Testis (tissue), 5 donors: ENCODE results near the gene SAPCD2. TPM values are rescaled to one million over a fixed set of nuclear protein-coding genes. Genes with fewer than 3 reads are reported as not detected.
A peak's percentile ranks its signal among the peaks of the same experiment; 100 is the strongest.
"Not testable (repeated sequence)": the region's sequence is repeated elsewhere in the genome, so short reads cannot be mapped to it uniquely, and the experiment has no call there.

Experiments
- DNase-seq: peaks from one replicate; pipeline ENCODE4 v3.0.0-alpha.2; 2019
- H3K27ac ChIP-seq, 2 donors: fragments of 200-600 bp; sonication (generic); one replicate each; pipeline ENCODE4 v1.5.1; 2019
- H3K27me3 ChIP-seq: fragments of 200-600 bp; sonication (generic); one replicate; pipeline ENCODE4 v1.5.1; 2019
- H3K36me3 ChIP-seq: fragments of 200-600 bp; sonication (generic); one replicate; pipeline ENCODE4 v1.5.1; 2017; ENCODE audit warnings: low read depth; ENCODE audit errors: missing control alignments
- H3K4me1 ChIP-seq: fragments of 200-600 bp; sonication (generic); one replicate; pipeline ENCODE4 v1.5.1; 2019
- H3K4me3 ChIP-seq, 2 donors: fragments of 200-600 bp; sonication (generic); one replicate each; pipeline ENCODE4 v1.5.1; 2017 to 2019
- H3K9me3 ChIP-seq: fragments of 200-600 bp; sonication (generic); one replicate; pipeline ENCODE4 v1.5.1; 2017
- CTCF ChIP-seq, 3 experiments: fragments of 450-650 bp in 2 of 3; fragments of 200-600 bp in 1 of 3; sonication (generic) in 1 of 3; IDR thresholded peaks; one replicate each; pipeline ENCODE4 v1.5.1; 2016 to 2019; ENCODE audit warnings: antibody characterized with exemption in 3 of 3, mild to moderate bottlenecking in 2 of 3, moderate library complexity in 1 of 3
- POLR2A ChIP-seq: fragments of 450-650 bp; IDR thresholded peaks from one replicate; pipeline ENCODE4 v1.6.1; 2017; ENCODE audit warnings: antibody characterized with exemption, mild to moderate bottlenecking, moderate library complexity
- WGBS, 2 donors: methylation state at CpG; one replicate each; pipeline ENCODE4 v1.1.5; 2018; 5-methylcytosine and 5-hydroxymethylcytosine counted together
- intact Hi-C: fragments of 100-400 bp; cut with DNase I; formaldehyde crosslinking; loops from one replicate; pipeline ENCODE4 v1.15.1; 2023; ENCODE audit warnings: low total_unique reads
- long read RNA-seq, 2 donors: transcript quantifications; one replicate each; lab custom pipeline, GENCODE V29; 2026
- polyA plus RNA-seq: library from polyadenylated mRNA; stranded (reverse); fragments of 350-450 nt; fragmentation: Illumina TruSeq; extraction: RNeasy Lipid Tissue Mini Kit (QIAGEN cat#74804); gene quantifications from one replicate; pipeline ENCODE4 v1.2.3, GENCODE V29; 2014; ENCODE audit warnings: low read depth, low replicate concordance; ENCODE audit not compliant: insufficient read depth
- total RNA-seq, 2 donors: library from RNA; depleted of rRNA; stranded (reverse); fragments of >200 nt; gene quantifications; one replicate each; pipeline ENCODE4 v1.2.3, GENCODE V29; 2016

Gene SAPCD2
- 1 to 10 TPM; 1.4 to 1.7 TPM for total RNA-seq
- polyA plus RNA-seq, result 0.78 TPM
- long read RNA-seq, donor 1, partial matches to known transcripts, result 0 of 1 reads
- long read RNA-seq, donor 1, other reads (novel, unspliced or antisense), result 0 of 1 reads
- long read RNA-seq, donor 2, partial matches to known transcripts, result 0 of 2 reads
- long read RNA-seq, donor 2, other reads (novel, unspliced or antisense), result 0 of 2 reads

- Histone ChIP-seq H3K4me1 (peaks cover 8% of the 10 kb centered on the region), H3K9me3 (no peaks in the 10 kb centered on the region), H3K36me3 (no peaks in the 10 kb centered on the region), H3K4me3 (peak within 1 kb of the TSS; percentile 32 to 48), H3K27me3 (no peaks in the 10 kb centered on the region), H3K27ac (no peak within 1 kb of the TSS)
- DNase-seq, result peak; percentile 91
- intact Hi-C loops, result no loop called here
- WGBS, 2 donors, result 0 to 2% methylated on average over 26 to 43 of the region's 74 CpGs
- TF ChIP-seq CTCF (IDR thresholded peaks at IDR 0.05) (no peak), POLR2A (no peak)
These were observed at the start of gene SAPCD2 for GRCh38 chr9:137070201-137070905. Gene SAPCD2 (minus strand): TSS chr9:137070557. CDS start chr9:137070460, 97 bp downstream.

- WGBS, 2 donors, result 87 to 92% methylated on average over 12 of the region's 12 CpGs
- peaks cover 22% of the 10 kb centered on the region for H3K4me1 ChIP-seq
- intact Hi-C loops, result loop anchor here (10.0 kb wide), 1 partner anchor 107 kb away; the partner anchor contains the start of genes CYSRT1, RNF208 and RNF224
These were observed 47.8 kb upstream of the SAPCD2 start for GRCh38 chr9:137118092-137118603.

GRCh38 chr9:137117269-137117731 is 46.9 kb upstream of the SAPCD2 start:
- WGBS, 2 donors, result 65 to 81% methylated on average over 9 to 15 of the region's 15 CpGs
- Histone ChIP-seq H3K36me3 (no peaks in the 10 kb centered on the region), H3K9me3 (no peaks in the 10 kb centered on the region), H3K4me3 (no peak overlapping the region), H3K4me1 (peaks cover 22% of the 10 kb centered on the region), H3K27me3 (no peaks in the 10 kb centered on the region), H3K27ac (no peak overlapping the region)
- DNase-seq, result no peak
- intact Hi-C loops, result loop anchor here (10.0 kb wide), 1 partner anchor 108 kb away; the partner anchor contains the start of genes CYSRT1, RNF208 and RNF224
- no peak for TF ChIP-seq CTCF (IDR thresholded peaks at IDR 0.05)

More at GRCh38 chr9:137118092-137118603, 47.8 kb upstream of the SAPCD2 start:
- H3K36me3 ChIP-seq, H3K4me3 ChIP-seq, H3K27me3 ChIP-seq, DNase-seq, H3K27ac ChIP-seq, H3K9me3 ChIP-seq: not testable (repeated sequence)

GRCh38 chr9:137116728-137117127 is 46.4 kb upstream of the SAPCD2 start:
- no peaks in the 10 kb centered on the region for H3K9me3 ChIP-seq
- 44 to 60% methylated on average over 17 of the region's 17 CpGs for WGBS, 2 donors
- H3K4me3 ChIP-seq, result no peak overlapping the region
- no peaks in the 10 kb centered on the region for H3K36me3 ChIP-seq
- H3K4me1 ChIP-seq, result peaks cover 22% of the 10 kb centered on the region
- no peak for TF ChIP-seq CTCF (IDR thresholded peaks at IDR 0.05)
- no peak for TF ChIP-seq POLR2A
- H3K27me3 ChIP-seq, result no peaks in the 10 kb centered on the region
- intact Hi-C loops, result loop anchor here (10.0 kb wide), 1 partner anchor 108 kb away; the partner anchor contains the start of genes CYSRT1, RNF208 and RNF224
- H3K27ac ChIP-seq, result peak overlapping the region in 1 of 2 donors; percentile 32
- DNase-seq, result peak; percentile 45

- Histone ChIP-seq H3K27me3 (no peaks in the 10 kb centered on the region), H3K4me1 (peaks cover 22% of the 10 kb centered on the region), H3K4me3 (no peak overlapping the region), H3K36me3 (no peaks in the 10 kb centered on the region), H3K9me3 (no peaks in the 10 kb centered on the region), H3K27ac (peak overlapping the region; percentile 32 to 39)
- no peak for TF ChIP-seq CTCF (IDR thresholded peaks at IDR 0.05)
- TF ChIP-seq POLR2A, result no peak
- no peak for DNase-seq
- WGBS, 2 donors, result 45 to 52% methylated on average over 2 to 6 of the region's 6 CpGs
- intact Hi-C loops, result loop anchor here (10.0 kb wide), 1 partner anchor 109 kb away; the partner anchor contains the start of genes CYSRT1, RNF208 and RNF224
These were observed 45.7 kb upstream of the SAPCD2 start for GRCh38 chr9:137116027-137116507.
